Liver (tissue), 9 donors: ENCODE results near the gene TSHZ3. TPM values are rescaled to one million over a fixed set of nuclear protein-coding genes. Genes with fewer than 3 reads are reported as not detected.

ENCODE experiments used
- DNase-seq: peaks from one replicate; pipeline ENCODE4 v3.0.0-alpha.2; 2017; ENCODE audit warnings: low spot score
- H3K27ac ChIP-seq, 2 donors: one replicate each; pipeline ENCODE4 v1.7.0; 2013; ENCODE audit warnings: inconsistent platforms in 2 of 2, low read length in 2 of 2, control low read depth in 1 of 2, low read depth in 1 of 2, mild to moderate bottlenecking in 1 of 2
- H3K27me3 ChIP-seq, 4 donors: one replicate each; pipeline versions ENCODE4 v1.6.1 to v1.7.0; 2013; ENCODE audit warnings: low read length in 3 of 4, inconsistent platforms in 1 of 4, mild to moderate bottlenecking in 1 of 4, moderate library complexity in 1 of 4; ENCODE audit not compliant: control insufficient read depth in 4 of 4, insufficient read depth in 4 of 4
- H3K36me3 ChIP-seq, 4 donors: one replicate each; pipeline versions ENCODE4 v1.6.1 to v1.7.0; 2013; ENCODE audit warnings: low read length in 3 of 4, mild to moderate bottlenecking in 3 of 4, low read depth in 1 of 4, moderate library complexity in 1 of 4; ENCODE audit not compliant: control insufficient read depth in 4 of 4, insufficient read depth in 3 of 4
- H3K4me1 ChIP-seq, 4 donors: one replicate each; pipeline versions ENCODE4 v1.6.1 to v1.7.0; 2013; ENCODE audit warnings: low read length in 3 of 4, mild to moderate bottlenecking in 3 of 4, moderate library complexity in 1 of 4; ENCODE audit not compliant: control insufficient read depth in 4 of 4, insufficient read depth in 4 of 4
- H3K4me3 ChIP-seq, 3 donors: one replicate each; pipeline versions ENCODE4 v1.6.1 to v1.7.0; 2013; ENCODE audit warnings: low read length in 3 of 3, control low read depth in 1 of 3, low read depth in 1 of 3, mild to moderate bottlenecking in 1 of 3
- H3K9ac ChIP-seq, 2 donors: one replicate each; pipeline ENCODE4 v1.7.0; 2013; ENCODE audit warnings: low read length in 2 of 2, mild to moderate bottlenecking in 2 of 2, moderate library complexity in 2 of 2, control low read depth in 1 of 2, low read depth in 1 of 2
- H3K9me3 ChIP-seq, 4 donors: one replicate each; pipeline versions ENCODE4 v1.6.1 to v1.7.0; 2013; ENCODE audit warnings: low read length in 3 of 4; ENCODE audit not compliant: control insufficient read depth in 4 of 4
- ATF3 ChIP-seq: IDR thresholded peaks from 2 replicates; pipeline ENCODE4 v1.6.1; 2016; ENCODE audit warnings: antibody characterized with exemption
- FOXA1 ChIP-seq: IDR thresholded peaks from 2 replicates; pipeline ENCODE4 v1.6.1; 2016; ENCODE audit warnings: antibody characterized with exemption
- FOXA2 ChIP-seq: IDR thresholded peaks from 2 replicates; pipeline ENCODE4 v1.6.1; 2016; ENCODE audit warnings: antibody characterized with exemption
- GABPA ChIP-seq, 2 donors: IDR thresholded peaks in 1 of 2; conservative IDR thresholded peaks in 1 of 2; 2 replicates each; pipeline ENCODE4 v1.6.1; 2016; ENCODE audit warnings: antibody characterized with exemption in 2 of 2, mild to moderate bottlenecking in 1 of 2, moderate library complexity in 1 of 2
- HNF4G ChIP-seq: IDR thresholded peaks from 2 replicates; pipeline ENCODE4 v1.6.1; 2016; ENCODE audit warnings: antibody characterized with exemption
- JUND ChIP-seq, 2 donors: IDR thresholded peaks; 2 replicates each; pipeline ENCODE4 v1.6.1; 2016; ENCODE audit warnings: antibody characterized with exemption in 2 of 2
- MAX ChIP-seq: IDR thresholded peaks from 2 replicates; pipeline ENCODE4 v1.6.1; 2016; ENCODE audit warnings: antibody characterized with exemption
- NR2F2 ChIP-seq: IDR thresholded peaks from 2 replicates; pipeline ENCODE4 v1.6.1; 2016; ENCODE audit warnings: antibody characterized with exemption
- RXRA ChIP-seq, 2 donors: IDR thresholded peaks; 2 replicates each; pipeline ENCODE4 v1.6.1; 2017 to 2018; ENCODE audit warnings: antibody characterized with exemption in 2 of 2, mild to moderate bottlenecking in 1 of 2
- SP1 ChIP-seq: IDR thresholded peaks from 2 replicates; pipeline ENCODE4 v1.6.1; 2018; ENCODE audit warnings: antibody characterized with exemption, mild to moderate bottlenecking
- TAF1 ChIP-seq: conservative IDR thresholded peaks from 2 replicates; pipeline ENCODE4 v1.6.1; 2016; ENCODE audit warnings: antibody characterized with exemption, mild to moderate bottlenecking
- ZBTB33 ChIP-seq: IDR thresholded peaks from 2 replicates; pipeline ENCODE4 v1.6.1; 2016; ENCODE audit warnings: antibody characterized with exemption
- WGBS: extraction: QIAGEN DNeasy Blood & Tissue Kit; methylation state at CpG from one replicate; pipeline ENCODE4 v1.1.7; 2013; 5-methylcytosine and 5-hydroxymethylcytosine counted together
- polyA plus RNA-seq, 2 donors: library from polyadenylated mRNA; stranded (reverse) in 1 of 2; unstranded in 1 of 2; fragments of 200-250 nt in 1 of 2; fragments of >200 nt in 1 of 2; fragmentation: Nextera tagmentation in 1 of 2; extraction: Ambion mirVana in 1 of 2; gene quantifications; one replicate each; pipeline versions ENCODE4 v1.2.1 to v1.2.3, GENCODE V29; 2013 to 2015
- total RNA-seq, 2 donors: library from RNA; depleted of rRNA; stranded (reverse); fragments of >200 nt; gene quantifications; one replicate each; pipeline ENCODE4 v1.2.3, GENCODE V29; 2014
- donor health status: healthy.
- donor health status: healthy.
- donor health status: healthy.
- donor health status: healthy.
- donor health status: healthy.

TSHZ3 gene
- total and polyA plus RNA-seq, 4 donors, result 0.42 to 3.3 (median 0.68) TPM

- Histone ChIP-seq H3K9me3 (peaks cover 0 to 2% (median 2%) of the 10 kb centered on the region in 4 donors), H3K4me3 (no peak overlapping the region), H3K36me3 (no peaks in the 10 kb centered on the region), H3K4me1 (no peaks in the 10 kb centered on the region), H3K27ac (no peak overlapping the region), H3K27me3 (peaks cover 0 to 3% (median 0%) of the 10 kb centered on the region in 4 donors), H3K9ac (no peak overlapping the region)
- TF ChIP-seq GABPA (IDR thresholded peaks at IDR 0.05 in 1 of 2, conservative IDR thresholded peaks at IDR 0.05 in 1 of 2), result no peak
- TF ChIP-seq RXRA (IDR thresholded peaks at IDR 0.05), result no peak
- no peak for TF ChIP-seq HNF4G
- no peak for TF ChIP-seq MAX
- 76% methylated on average over 2 of the region's 2 CpGs for WGBS
- DNase-seq, result no peak
Measured at GRCh38 chr19:31372246-31372781, 23.1 kb upstream of the TSHZ3 start.

GRCh38 chr19:31370216-31370615 lies 21.0 kb upstream of the TSHZ3 start:
- H3K4me3 ChIP-seq, result no peak overlapping the region
- WGBS, result 50% methylated on average over 5 of the region's 5 CpGs
- no peak for TF ChIP-seq SP1
- no peak for TF ChIP-seq MAX
- TF ChIP-seq FOXA2, result no peak
- no peak overlapping the region for H3K9ac ChIP-seq
- H3K4me1 ChIP-seq, result no peaks in the 10 kb centered on the region
- peaks cover 0 to 3% (median 0%) of the 10 kb centered on the region in 4 donors for H3K27me3 ChIP-seq
- H3K9me3 ChIP-seq, result peaks cover 0 to 2% (median 2%) of the 10 kb centered on the region in 4 donors
- no peak for DNase-seq
- no peaks in the 10 kb centered on the region for H3K36me3 ChIP-seq
- no peak overlapping the region for H3K27ac ChIP-seq

- no peak for DNase-seq
- Histone ChIP-seq H3K9ac (no peak overlapping the region), H3K36me3 (no peaks in the 10 kb centered on the region), H3K4me1 (no peaks in the 10 kb centered on the region), H3K4me3 (no peak overlapping the region), H3K27me3 (peaks cover 0 to 12% (median 0%) of the 10 kb centered on the region in 4 donors), H3K9me3 (no peaks in the 10 kb centered on the region), H3K27ac (no peak overlapping the region)
- TF ChIP-seq RXRA (IDR thresholded peaks at IDR 0.05) (no peak), HNF4G (no peak), NR2F2 (no peak), ATF3 (no peak), TAF1 (no peak), GABPA (IDR thresholded peaks at IDR 0.05 in 1 of 2, conservative IDR thresholded peaks at IDR 0.05 in 1 of 2) (no peak), JUND (IDR thresholded peaks at IDR 0.05) (no peak), SP1 (no peak), ZBTB33 (no peak), FOXA1 (no peak)
- 54% methylated on average over 3 of the region's 3 CpGs for WGBS
Measured at GRCh38 chr19:31364963-31365362, 15.7 kb upstream of the TSHZ3 start.
